GM21737 (cell line): Measurements from ENCODE around the gene FLCN.
"Not testable (repeated sequence)": the region's sequence is repeated elsewhere in the genome, so short reads cannot be mapped to it uniquely, and the experiment has no call there.

Source experiments
- ATAC-seq: cut with Tn5 transposase; IDR thresholded peaks from one replicate; pipeline ENCODE4 v1.9.1; 2021; ENCODE audit warnings: mild to moderate bottlenecking, moderate library complexity; ENCODE audit not compliant: unreplicated experiment

Gene FLCN, protein sequence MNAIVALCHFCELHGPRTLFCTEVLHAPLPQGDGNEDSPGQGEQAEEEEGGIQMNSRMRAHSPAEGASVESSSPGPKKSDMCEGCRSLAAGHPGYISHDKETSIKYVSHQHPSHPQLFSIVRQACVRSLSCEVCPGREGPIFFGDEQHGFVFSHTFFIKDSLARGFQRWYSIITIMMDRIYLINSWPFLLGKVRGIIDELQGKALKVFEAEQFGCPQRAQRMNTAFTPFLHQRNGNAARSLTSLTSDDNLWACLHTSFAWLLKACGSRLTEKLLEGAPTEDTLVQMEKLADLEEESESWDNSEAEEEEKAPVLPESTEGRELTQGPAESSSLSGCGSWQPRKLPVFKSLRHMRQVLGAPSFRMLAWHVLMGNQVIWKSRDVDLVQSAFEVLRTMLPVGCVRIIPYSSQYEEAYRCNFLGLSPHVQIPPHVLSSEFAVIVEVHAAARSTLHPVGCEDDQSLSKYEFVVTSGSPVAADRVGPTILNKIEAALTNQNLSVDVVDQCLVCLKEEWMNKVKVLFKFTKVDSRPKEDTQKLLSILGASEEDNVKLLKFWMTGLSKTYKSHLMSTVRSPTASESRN

DNA sequence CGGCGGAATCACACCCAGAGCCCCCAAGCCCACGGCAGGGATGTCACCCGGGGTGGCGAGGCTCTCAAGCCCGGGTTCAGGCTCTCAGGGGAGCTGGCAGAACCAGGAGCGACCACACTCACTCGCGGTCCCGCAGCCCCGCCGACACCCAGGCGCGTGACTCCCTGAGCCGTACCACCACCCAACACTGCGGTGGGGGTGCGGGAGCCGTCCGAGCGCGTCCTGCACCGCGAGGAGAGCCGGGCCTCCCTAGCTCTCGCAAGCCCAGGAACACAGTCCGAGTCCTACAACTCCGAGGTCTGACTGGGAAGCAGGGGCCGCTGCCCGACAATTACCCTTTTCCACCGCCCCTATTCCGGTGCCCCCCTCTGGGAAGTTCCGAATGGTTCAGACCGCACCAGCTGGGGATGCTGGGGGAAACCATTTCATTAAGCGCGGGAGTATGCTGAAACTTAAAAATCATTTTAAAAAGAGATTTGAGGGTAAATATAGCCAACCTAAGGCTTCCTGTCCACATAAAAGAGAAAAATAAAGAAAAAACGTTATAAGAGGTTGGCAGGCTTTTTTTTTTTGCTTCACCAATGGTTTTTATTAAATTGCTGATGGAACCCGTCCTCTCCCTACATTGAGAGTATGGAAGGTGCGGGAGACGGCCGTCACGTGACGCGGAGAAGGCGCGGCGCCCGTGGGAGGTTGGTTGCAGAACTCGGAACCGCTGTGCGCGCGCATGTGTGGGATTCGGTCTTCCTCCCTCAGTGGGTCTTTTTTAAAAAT is at the start of gene FLCN:
Gene FLCN, minus strand, starts transcription at position 143 of the 774 bp plus-strand sequence. CDS start 9,031 bp downstream, outside the sequence.
- peak; percentile 71 for ATAC-seq

DNA sequence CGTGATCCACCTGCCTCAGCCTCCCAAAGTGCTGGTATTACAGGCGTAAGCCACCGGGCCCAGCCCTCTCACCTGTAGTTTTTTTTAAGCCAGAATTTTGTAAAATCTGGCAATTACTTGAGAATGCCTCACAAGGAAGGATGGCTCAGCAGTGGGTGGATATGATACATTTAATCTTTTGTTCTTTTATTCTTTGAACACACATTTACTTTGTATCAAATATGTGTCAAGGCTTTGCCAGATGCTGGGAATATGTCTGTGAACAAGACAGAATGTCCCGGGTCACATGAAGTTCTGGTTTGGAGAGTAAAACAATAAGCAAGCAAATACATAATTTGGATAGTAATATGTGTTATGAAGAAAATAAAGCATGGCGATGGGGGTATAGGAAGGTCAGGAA is 49.0 kb upstream of the FLCN start:
- ATAC-seq = no peak

DNA sequence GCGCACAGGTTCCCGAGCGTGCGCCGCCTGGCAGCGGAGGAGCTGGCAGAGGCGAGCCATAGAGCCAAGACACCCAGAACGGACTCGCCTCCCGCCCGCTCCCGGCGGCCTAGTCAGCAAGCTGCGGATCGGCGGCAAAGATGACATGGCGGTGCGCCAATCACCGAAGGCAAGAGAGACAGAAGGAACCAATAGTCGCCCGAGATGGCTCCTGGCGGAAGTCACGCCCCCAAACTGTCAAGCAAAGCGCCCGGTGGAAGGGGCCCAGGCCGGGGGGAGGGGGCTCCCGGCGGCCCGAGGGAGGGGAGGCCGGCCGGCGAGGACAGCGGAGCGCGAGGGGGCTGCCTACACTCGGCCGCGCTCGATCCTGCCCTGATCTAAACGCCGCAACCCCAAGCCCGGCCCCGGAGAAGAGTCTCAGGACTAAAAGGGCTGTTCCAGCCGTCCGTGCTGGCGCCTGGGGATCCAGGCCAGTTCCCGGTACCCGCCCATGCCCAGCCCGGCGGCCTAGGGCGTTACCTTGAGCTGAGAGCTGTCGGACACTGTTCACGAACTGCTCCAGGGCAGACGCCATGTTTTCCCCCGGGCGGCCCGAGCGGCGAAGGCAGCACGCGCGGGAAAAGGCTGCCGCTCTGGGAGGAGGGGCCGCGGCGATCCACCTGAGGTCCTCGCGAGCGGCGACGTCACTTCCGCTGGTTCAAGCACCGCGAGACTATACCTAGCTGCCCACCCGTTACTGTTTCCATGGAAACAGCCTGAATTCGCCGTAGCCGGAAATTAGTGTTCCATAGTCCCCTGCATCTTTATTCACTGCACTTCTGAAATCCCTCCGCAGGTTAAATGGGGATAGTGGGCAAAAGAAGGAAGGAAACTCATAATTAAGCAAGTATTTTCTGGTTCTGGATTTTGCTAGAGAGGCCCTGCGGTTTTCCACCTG is 43.9 kb upstream of the FLCN start, which contains the start of gene COPS3:
Gene COPS3, minus strand, starts transcription at position 634 of the 937 bp plus-strand sequence. Its CDS starts 60 bp downstream, at position 574.
- ATAC-seq = peak; percentile 84

DNA sequence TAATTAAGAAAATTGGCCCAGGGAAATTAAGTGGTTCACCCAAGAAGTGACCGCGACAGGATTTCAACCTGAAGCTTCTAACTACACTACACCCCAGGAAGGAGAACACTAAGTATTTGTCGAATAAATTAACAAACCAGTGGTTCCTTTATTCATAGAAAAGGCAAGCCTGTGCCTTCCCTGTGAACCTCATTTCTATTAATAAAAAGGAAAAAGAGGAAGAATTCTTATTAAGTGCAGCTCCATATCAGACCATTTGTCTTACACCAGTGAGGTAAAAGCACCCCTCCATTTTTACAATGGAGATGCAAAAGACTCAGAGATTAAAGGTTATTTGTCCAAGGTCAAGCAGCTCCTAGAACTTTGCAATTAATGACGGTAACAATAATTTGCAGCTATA is 42.3 kb upstream of the FLCN start:
- no peak for ATAC-seq

DNA sequence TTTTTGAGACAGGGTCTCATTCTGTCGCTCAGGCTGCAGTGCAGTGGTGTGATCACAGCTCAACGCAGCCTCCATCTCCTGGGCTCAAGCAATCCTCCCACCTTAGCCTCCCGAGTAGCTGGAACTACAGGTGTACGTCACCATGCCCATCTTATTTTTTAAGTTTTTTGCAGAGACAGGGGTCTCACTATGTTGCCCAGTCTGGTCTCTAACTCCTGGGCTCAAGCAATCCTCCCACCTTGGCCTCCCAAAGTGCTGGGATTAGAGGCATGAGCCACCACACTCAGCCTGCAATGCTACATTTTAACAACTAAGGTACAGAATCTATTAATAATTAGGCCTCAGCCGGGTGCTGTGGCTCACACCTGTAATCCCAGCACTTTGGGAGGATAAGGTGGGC is 40.5 kb upstream of the FLCN start:
- ATAC-seq = not testable (repeated sequence)

DNA sequence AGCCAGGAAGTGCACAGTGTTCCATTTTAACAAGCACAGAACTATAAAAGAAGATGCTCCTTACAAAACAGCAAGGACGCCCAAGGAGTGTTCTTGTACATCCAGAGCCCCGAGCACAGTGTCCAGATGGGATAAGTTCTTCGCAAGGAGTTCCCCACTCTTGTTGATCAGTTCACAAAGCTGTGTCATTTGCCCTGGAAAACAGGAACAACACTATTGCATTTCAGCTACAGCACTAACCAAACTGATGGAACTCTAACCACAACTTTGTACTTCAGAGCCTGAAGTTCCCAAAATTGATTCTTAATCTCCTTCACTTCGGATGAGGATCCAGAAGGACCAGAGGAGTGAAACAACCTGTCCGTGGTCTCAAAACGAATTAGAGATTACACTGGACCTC is 39.0 kb upstream of the FLCN start:
- ATAC-seq = no peak

DNA sequence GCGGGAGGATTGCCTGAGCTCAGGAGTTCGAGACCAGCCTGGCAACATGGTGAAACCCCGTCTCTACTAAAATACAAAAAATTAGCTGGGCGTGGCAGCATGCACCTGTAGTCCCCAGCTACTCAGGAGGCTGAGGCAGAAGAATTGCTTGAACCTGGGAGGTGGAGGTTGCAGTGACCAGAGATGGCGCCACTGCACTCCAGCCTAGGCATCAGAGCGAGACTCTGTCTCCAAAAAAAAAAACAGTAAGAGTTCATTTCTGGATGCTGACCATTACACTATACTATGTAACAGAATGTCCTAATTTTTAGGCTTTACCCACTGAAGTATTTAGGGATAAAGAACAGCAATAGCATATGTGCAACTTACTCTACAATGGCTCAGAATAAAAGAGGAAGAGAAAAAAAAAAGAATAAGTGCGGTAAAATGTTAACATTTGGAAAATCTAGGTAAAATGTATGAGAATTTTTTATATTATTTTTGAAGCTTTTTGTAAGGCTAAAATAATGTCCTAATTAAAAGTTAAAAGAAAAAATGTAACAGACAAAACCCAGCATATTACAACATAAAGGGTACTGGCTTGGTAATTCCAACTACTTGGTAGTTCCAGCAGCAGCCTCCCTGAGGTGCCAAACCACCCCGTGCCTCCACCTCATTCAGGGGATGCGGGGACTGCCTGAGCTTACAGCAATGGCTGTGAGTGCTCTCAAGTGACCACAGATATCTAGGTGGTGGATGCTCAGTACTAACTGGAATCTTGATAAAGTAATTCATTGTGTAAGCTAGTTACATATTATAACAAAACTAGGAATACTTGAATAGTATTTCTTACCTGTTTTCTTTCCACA is 33.2 kb upstream of the FLCN start:
- no peak for ATAC-seq

DNA sequence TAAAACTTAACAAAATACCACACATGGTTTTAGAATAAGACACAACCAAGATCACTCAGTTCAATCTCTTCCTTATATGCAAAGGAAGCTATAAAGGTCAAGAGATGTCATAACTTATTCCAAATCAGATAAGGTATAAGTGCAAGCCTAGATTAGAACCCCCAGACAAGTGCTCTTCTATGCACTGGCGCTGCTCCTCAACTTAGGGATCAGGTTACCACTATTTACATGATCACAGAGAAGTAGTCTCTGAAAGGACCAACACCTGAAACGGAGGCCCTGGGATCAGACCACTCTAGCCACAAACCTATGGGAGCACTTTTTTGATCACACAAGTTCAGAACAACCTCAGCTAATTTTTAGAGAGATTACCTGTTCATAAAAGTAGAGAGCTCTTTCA is 27.5 kb upstream of the FLCN start:
- ATAC-seq = no peak

DNA sequence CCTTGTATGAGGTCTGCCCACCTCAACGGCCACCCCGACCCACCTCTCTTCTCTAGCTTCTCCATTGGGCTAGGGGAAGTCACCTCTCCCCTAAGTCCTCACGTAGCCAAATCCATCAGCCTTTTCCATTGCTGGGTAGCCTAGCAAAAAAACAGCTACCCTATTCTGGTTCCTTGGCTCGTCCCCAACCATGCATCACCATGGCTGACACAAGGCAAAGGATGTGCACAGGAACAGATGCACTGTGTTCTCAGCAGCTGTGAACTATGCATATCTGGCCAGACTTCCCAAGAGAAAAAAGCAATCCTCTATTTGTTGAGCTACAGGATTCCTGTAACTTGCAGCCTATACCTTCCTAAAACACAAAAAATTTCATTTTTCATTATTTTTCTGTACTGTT is 22.0 kb upstream of the FLCN start:
- no peak for ATAC-seq

DNA sequence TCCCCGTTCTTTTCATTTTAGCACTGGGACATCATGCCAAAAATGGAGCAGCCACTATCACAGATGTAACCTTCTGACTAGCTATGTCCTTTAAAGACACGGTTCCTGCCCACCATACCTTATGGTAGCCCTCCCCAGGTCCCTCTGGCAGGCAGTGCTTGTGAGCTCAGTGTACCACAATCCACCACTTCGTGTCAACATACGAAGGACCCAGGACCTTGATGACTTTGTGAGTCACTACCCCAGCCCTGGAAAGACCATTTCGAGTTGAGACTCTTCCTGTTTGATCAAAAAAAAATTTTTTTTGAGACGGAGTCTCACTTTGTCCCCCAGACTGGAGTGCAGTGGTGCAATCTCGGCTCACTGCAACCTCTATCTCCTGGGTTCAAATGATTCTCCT is 21.0 kb upstream of the FLCN start:
- no peak for ATAC-seq

DNA sequence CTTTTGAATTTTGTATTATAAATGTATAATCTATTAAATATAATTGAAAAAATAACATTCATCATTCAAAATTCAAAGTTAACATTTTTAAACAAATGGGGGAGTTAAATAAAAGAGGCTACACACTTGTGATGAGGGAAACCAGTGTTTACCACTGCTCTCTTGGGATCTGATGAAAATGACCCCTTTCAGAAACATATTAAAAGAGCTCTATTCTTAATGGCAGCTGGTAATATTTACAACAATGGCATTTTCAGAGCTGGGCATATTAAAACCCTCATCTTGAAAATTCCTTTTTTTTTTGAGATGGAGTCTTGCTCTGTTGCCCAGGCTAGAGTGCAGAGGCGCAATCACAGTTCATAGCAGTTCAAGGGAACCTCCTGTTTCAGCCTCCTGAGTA is 19.3 kb upstream of the FLCN start:
- no peak for ATAC-seq

DNA sequence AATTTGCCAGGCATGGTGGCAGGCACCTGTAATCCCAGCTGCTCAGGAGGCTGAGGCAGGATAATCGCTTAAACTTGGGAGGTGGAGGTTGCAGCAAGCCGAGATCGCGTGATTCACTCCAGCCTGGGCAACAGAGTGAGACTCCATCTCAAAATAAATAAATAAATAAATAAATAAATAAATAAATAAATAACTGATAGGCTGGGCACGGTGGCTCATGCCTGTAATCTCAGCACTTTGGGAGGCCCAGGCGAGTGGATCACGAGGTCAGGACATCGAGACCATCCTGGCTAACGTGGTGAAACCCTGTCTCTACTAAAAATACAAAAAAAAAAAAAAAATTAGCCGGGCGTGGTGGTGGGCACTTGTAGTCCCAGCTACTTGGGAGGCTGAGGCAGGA is 18.7 kb upstream of the FLCN start:
- not testable (repeated sequence) for ATAC-seq

DNA sequence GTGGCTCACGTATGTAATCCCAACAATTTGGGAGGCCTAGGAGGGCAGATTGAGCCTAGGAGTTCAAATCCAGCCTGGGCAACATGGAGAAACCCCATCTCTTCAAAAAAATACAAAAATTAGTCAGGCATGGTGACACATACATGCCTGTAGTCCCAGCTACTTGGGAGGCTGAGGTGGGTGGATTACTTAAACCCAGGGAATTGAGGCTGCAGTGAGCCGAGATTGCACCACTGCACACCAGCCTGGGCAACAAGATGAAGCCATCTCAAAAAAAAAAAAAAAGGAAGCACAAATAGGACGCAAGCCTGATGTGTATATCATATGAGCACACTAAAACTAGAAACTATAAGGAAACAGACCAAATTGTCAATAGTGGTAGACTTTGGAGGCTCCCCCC is 17.1 kb upstream of the FLCN start:
- ATAC-seq = no peak

DNA sequence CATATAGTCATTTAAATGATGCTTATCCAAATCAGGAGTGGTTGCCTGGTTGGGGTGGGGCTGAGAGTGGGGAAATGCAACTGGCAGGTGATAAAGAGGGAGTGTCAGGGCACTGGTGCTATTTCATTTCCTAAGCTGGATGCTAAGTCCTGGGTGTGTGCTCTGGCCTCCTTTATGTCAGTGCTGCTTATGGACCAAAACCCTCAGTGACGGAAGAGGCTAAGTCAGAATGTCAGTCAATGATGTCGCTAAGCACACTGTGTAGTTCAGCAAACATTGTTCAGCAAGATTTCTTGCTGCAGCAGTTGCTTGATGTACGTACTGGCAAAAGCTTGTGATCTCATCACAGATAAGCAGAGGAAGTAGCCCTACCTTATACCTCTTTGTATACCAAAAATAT is 16.4 kb upstream of the FLCN start:
- no peak for ATAC-seq

DNA sequence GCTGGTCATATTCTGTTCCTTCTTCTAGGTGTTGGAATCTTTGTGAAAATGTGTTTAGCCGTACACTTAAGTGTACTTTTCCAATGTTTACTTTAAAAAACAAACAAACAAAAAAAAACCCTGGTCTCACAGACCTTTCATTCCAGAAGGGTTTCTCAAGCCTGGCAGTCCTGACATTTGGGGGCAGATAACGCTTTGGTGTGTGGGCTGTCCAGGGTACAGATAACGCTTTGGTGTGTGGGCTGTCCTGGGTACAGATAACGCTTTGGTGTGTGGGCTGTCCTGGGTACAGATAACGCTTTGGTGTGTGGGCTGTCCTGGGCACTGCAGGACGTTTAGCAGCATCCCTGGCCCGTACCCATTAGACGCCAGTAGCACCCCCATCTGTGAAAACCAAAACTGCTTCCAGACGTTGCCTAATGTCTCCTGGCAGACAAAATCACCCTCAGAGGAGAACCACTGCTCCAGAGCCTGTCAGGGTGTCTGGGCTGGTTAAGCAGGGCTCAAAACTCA is 15.2 kb upstream of the FLCN start:
- no peak for ATAC-seq

DNA sequence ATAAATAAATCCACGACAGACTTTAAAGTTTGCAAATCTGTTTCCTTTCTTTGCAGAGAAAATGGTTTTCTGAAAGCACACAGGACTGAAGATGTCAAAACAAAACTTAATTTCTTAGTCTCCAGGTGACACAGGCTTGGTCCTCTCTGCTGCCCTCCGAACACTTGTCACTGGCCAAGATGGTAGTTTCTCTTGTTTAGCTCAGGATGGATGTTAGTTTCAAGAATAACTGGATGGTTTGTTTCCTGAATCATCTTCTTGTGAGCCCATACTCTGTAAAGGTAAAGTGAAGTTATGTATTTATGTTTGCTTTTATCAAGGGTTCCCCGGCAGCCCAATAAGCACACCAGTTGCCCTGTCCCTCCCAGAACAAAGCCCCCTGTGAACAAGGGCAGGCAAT is 9.9 kb upstream of the FLCN start:
- ATAC-seq = no peak

DNA sequence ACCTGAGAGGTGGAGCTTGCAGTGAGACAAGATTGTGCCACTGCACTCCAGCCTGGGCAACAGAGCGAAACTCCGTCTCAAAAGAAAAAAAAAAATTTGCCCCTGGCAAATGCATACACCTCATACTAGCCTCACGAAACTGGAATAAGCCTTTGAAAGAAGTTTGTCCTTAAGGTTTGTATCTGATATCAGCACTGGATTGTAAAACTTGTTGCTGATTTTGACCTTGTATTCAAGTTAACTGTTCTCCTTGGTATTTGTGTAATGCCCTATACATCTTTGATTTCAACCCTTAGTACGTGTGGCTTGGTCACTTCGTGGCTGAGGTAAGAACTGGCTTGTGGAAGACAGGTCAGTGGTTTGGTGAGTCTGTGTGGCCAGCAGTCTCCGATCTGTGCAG is 6.2 kb upstream of the FLCN start:
- no peak for ATAC-seq

DNA sequence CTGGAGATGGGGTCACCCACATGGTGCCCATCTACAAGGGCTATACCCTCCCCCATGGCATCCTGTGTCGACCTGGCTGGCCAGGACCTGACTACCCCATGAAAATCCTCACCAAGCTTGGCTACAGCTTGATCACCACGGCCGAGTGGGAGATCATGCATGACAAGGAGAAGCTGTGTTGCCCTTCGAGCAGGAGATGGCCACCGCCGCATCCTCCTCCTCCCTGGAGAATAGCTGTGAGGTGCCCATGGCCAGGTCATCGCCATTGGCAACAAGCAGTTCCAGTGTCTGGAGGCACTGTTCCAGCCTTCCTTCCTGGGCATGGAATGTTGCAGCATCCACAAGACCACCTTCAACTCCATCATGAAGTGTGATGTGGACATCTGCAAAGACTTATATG is 5.3 kb upstream of the FLCN start:
- no peak for ATAC-seq

DNA sequence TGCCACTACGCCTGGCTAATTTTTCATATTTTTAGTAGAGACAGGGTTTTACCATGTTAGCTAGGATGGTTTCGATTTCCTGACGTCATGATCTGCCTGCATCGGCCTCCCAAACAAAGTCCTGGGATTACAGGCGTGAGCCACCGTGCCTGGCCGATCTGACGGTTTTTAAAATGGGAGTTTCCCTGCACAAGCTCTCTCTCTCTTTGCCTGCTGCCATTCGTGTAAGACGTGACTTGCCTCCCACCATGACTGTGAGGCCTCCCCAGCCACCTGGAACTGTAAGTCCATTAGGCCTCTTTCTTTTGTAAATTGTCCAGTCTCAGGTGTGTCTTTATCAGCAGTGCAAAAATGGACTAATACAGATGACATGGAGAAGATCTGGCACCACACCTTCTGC is 4.7 kb upstream of the FLCN start:
- ATAC-seq = no peak

DNA sequence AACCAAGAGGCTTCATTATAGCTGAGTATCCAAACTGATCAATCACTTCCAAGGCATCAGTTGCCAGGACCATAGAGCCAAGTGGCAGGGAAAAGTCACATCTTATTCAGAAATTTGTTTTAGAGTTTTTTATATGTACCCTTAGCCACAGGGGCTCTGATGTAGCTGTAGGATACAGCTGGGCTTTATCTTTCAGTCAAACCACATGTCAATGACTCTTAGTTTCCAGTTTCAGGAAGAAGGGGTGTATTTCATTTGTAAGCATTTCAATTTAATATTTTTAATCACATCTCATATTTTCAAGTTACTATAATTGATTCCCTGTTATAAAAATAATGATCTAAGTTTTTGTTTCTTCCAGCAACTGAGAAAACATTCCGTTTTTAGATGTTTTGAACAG is 2.9 kb upstream of the FLCN start:
- no peak for ATAC-seq
